GM19351 (cell line): ENCODE data around the gene SNRPA.
A peak's percentile ranks its signal among the peaks of the same experiment; 100 is the strongest.

Source experiments
- ATAC-seq: cut with Tn5 transposase; IDR thresholded peaks from one replicate; pipeline ENCODE4 v1.9.1; 2021; ENCODE audit warnings: mild to moderate bottlenecking, moderate library complexity; ENCODE audit not compliant: unreplicated experiment

Gene SNRPA

GRCh38 chr19:40800339-40800996, 49.5 kb downstream of the SNRPA start:
- ATAC-seq, result no peak

- no peak for ATAC-seq
Observed at GRCh38 chr19:40800997-40801377, 50.0 kb downstream of the SNRPA start.

- no peak for ATAC-seq
Observed at GRCh38 chr19:40801426-40802299, 50.7 kb downstream of the SNRPA start.

GRCh38 chr19:40802300-40803169, 51.5 kb downstream of the SNRPA start:
- no peak for ATAC-seq

- ATAC-seq, result no peak
Observed at GRCh38 chr19:40803170-40803856, 52.3 kb downstream of the SNRPA start.

GRCh38 chr19:40803857-40804782, 53.1 kb downstream of the SNRPA start:
- ATAC-seq, result peak; percentile 47

GRCh38 chr19:40804783-40805242, 53.8 kb downstream of the SNRPA start:
- ATAC-seq, result no peak

GRCh38 chr19:40805258-40805868, 54.4 kb downstream of the SNRPA start:
- ATAC-seq, result no peak

GRCh38 chr19:40806423-40807146, 55.6 kb downstream of the SNRPA start:
- no peak for ATAC-seq

GRCh38 chr19:40807147-40808020, 56.4 kb downstream of the SNRPA start:
- no peak for ATAC-seq

GRCh38 chr19:40808021-40808325, 57.0 kb downstream of the SNRPA start:
- ATAC-seq, result no peak

- ATAC-seq, result no peak
Observed at GRCh38 chr19:40808497-40808896, 57.5 kb downstream of the SNRPA start.

GRCh38 chr19:40809358-40810086, 58.5 kb downstream of the SNRPA start:
- no peak for ATAC-seq

- ATAC-seq, result no peak
Observed at GRCh38 chr19:40810160-40810559, 59.2 kb downstream of the SNRPA start.

GRCh38 chr19:40810649-40811408, 59.8 kb downstream of the SNRPA start:
- peak; percentile 81 for ATAC-seq
